ENCODE data around the gene VAV3. TPM values are rescaled to one million over a fixed set of nuclear protein-coding genes. Genes with fewer than 3 reads are reported as not detected.

Gene VAV3
- total and polyA plus RNA-seq, 4 donors = 1.7 to 14.4 (median 7.6) TPM

DNA sequence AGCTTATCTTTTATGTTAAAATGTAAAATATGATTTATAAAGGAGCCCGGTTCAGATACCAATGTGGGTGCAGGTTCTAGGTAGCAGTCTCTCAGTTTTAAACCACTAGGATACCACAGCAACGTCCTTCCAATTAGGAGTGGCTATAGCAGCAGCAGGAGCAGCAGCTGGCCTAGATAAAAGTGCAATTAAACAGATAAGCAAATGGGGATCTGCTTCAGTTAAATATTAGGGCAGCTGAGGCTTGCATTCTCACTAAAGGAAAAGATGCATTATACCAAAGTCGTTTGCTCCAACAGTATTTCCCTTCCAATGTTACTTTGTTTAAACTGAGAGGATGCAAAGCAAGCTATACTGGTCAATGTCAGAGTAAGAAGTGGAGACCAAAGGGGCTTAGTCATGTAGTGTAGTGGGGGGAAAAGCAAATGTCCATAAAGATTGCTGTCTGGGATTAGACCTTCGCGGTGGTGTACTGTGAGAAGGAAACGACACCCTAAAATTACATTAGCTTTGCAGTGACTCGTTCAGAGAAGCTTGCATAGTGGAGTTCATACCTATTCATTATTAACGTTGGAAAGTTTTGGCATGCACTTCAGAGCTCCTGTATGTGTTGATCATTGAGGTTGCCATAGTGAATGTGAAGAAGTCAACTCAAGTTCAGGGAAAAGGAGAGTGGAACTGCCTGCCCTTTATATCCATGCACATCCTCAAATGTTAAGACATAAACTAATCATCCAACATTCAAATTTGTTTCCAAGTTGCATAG is 272.2 kb downstream of the VAV3 start:
- ATAC-seq (ENCODE audit: insufficient read depth, low FRiP score) = no peak

DNA sequence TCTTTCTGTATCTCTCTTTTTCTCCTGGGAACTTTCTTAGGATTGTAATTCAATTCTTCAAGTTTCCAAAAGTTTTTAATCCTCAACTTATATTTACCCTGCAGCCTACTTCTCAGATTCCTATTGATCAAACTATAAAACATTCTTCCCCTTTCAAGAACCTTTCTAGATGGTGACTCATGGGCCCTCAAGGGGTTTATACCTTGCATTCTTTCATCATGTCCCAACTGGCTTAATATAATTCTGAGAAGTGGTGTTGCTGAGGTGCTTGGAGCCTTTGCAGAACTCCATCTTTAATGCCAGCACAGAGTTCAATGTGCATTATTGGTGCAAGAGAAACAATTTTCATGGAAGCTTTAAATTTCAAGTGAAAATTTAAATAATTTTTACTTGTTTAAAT is 273.4 kb downstream of the VAV3 start:
- TF ChIP-seq, protein P1, sequence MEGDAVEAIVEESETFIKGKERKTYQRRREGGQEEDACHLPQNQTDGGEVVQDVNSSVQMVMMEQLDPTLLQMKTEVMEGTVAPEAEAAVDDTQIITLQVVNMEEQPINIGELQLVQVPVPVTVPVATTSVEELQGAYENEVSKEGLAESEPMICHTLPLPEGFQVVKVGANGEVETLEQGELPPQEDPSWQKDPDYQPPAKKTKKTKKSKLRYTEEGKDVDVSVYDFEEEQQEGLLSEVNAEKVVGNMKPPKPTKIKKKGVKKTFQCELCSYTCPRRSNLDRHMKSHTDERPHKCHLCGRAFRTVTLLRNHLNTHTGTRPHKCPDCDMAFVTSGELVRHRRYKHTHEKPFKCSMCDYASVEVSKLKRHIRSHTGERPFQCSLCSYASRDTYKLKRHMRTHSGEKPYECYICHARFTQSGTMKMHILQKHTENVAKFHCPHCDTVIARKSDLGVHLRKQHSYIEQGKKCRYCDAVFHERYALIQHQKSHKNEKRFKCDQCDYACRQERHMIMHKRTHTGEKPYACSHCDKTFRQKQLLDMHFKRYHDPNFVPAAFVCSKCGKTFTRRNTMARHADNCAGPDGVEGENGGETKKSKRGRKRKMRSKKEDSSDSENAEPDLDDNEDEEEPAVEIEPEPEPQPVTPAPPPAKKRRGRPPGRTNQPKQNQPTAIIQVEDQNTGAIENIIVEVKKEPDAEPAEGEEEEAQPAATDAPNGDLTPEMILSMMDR (IDR thresholded peaks at IDR 0.05; ENCODE audit: control extremely low read depth, extremely low read depth) = no peak
- peaks cover 0 to 2% (median 0%) of the 10 kb centered on the region in 4 donors for H3K36me3 ChIP-seq (ENCODE audit: control insufficient read depth in 4 of 4, insufficient read depth in 4 of 4, low read length in 4 of 4)
- ATAC-seq (ENCODE audit: insufficient read depth, low FRiP score) = no peak
- H3K4me1 ChIP-seq (ENCODE audit: control insufficient read depth in 5 of 5, insufficient read depth in 5 of 5, low read length in 5 of 5) = peaks cover 0 to 15% (median 0%) of the 10 kb centered on the region in 5 donors
- no peak overlapping the region for H3K27ac ChIP-seq (ENCODE audit: low read depth in 1 of 2, low read length in 1 of 2)
- no peak for DNase-seq
- no peak overlapping the region for H3K9ac ChIP-seq (ENCODE audit: insufficient read depth in 1 of 2, low read length in 2 of 2)
- no peaks in the 10 kb centered on the region for H3K9me3 ChIP-seq (ENCODE audit: control insufficient read depth in 4 of 4, insufficient read depth in 3 of 4, low read length in 3 of 4)
- no peaks in the 10 kb centered on the region for H3K27me3 ChIP-seq (ENCODE audit: control insufficient read depth in 3 of 3, insufficient read depth in 3 of 3, low read length in 2 of 3)
- no peak overlapping the region for H3K4me3 ChIP-seq

More for the DNA sequence above, 272.2 kb downstream of the VAV3 start:
- Histone ChIP-seq H3K9me3 (ENCODE audit: control insufficient read depth in 4 of 4, insufficient read depth in 3 of 4, low read length in 3 of 4) (no peaks in the 10 kb centered on the region), H3K4me1 (ENCODE audit: control insufficient read depth in 5 of 5, insufficient read depth in 5 of 5, low read length in 5 of 5) (peaks cover 0 to 15% (median 0%) of the 10 kb centered on the region in 5 donors), H3K27me3 (ENCODE audit: control insufficient read depth in 3 of 3, insufficient read depth in 3 of 3, low read length in 2 of 3) (no peaks in the 10 kb centered on the region), H3K4me3 (no peak overlapping the region), H3K36me3 (ENCODE audit: control insufficient read depth in 4 of 4, insufficient read depth in 4 of 4, low read length in 4 of 4) (peaks cover 0 to 2% (median 0%) of the 10 kb centered on the region in 4 donors), H3K27ac (ENCODE audit: low read depth in 1 of 2, low read length in 1 of 2) (no peak overlapping the region), H3K9ac (ENCODE audit: insufficient read depth in 1 of 2, low read length in 2 of 2) (no peak overlapping the region)
- WGBS, 2 donors = 66 to 81% methylated on average over 8 of the region's 8 CpGs
- DNase-seq = peak; percentile 14 to 74 (median 55)
- TF ChIP-seq, protein P1 (IDR thresholded peaks at IDR 0.05; ENCODE audit: control extremely low read depth, extremely low read depth) = no peak

DNA sequence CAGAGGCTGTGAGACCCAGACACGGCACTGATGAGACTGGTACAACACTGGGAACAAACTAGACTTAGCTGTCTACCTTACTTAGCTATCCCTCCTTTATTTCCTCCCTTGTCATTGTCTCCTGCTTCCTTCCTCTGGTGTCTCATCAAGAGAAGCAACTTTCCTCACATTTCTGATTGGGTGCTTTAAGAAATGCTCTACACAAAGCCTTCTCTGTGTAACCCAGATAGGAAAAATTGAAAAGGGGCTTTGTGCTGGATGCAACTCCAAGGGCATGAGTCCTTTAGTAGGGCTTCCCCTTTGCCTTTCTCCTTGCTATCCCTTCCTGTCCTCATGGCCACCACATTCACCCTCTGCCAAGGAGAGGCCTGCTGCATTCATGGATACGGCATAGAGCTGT is 274.5 kb downstream of the VAV3 start:
- DNase-seq = no peak
- no peaks in the 10 kb centered on the region for H3K9me3 ChIP-seq (ENCODE audit: control insufficient read depth in 4 of 4, insufficient read depth in 3 of 4, low read length in 3 of 4)
- no peak overlapping the region for H3K4me3 ChIP-seq
- ATAC-seq (ENCODE audit: insufficient read depth, low FRiP score) = no peak
- no peak overlapping the region for H3K9ac ChIP-seq (ENCODE audit: insufficient read depth in 1 of 2, low read length in 2 of 2)
- H3K27me3 ChIP-seq (ENCODE audit: control insufficient read depth in 3 of 3, insufficient read depth in 3 of 3, low read length in 2 of 3) = no peaks in the 10 kb centered on the region
- peaks cover 0 to 2% (median 0%) of the 10 kb centered on the region in 4 donors for H3K36me3 ChIP-seq (ENCODE audit: control insufficient read depth in 4 of 4, insufficient read depth in 4 of 4, low read length in 4 of 4)
- no peak overlapping the region for H3K27ac ChIP-seq (ENCODE audit: low read depth in 1 of 2, low read length in 1 of 2)
- 93% methylated on average over 2 of the region's 2 CpGs for WGBS, 2 donors
- TF ChIP-seq, protein P1 (IDR thresholded peaks at IDR 0.05; ENCODE audit: control extremely low read depth, extremely low read depth) = no peak
- peaks cover 0 to 15% (median 0%) of the 10 kb centered on the region in 5 donors for H3K4me1 ChIP-seq (ENCODE audit: control insufficient read depth in 5 of 5, insufficient read depth in 5 of 5, low read length in 5 of 5)
